GM18951 (cell line): Measurements from ENCODE around the gene ARVCF.

Source experiments
- POLR2A ChIP-seq: IDR thresholded peaks from 4 replicates; pipeline ENCODE4 v1.6.1; 2011; ENCODE audit warnings: mild to moderate bottlenecking; ENCODE audit not compliant: insufficient read length, insufficient read depth; ENCODE audit errors: extremely low read depth
- in situ Hi-C: fragments of 300-500 bp; cut with MboI; formaldehyde crosslinking; loops from one replicate; pipeline ENCODE4 v1.12.0; 2022; ENCODE audit warnings: low sequenced_read_pairs, mixed read lengths, inconsistent platforms; ENCODE audit not compliant: unreplicated experiment

ARVCF gene

GRCh38 chr22:20028855-20029549 lies 12.4 kb upstream of the ARVCF start:
- TF ChIP-seq POLR2A: no peak
- in situ Hi-C loops: no loop called here

- no peak for TF ChIP-seq POLR2A
- in situ Hi-C loops: no loop called here
Observed at GRCh38 chr22:20027966-20028854, 11.6 kb upstream of the ARVCF start.

- in situ Hi-C loops: no loop called here
- TF ChIP-seq POLR2A: no peak
Observed at GRCh38 chr22:20026996-20027601, 10.5 kb upstream of the ARVCF start.

- no peak for TF ChIP-seq POLR2A
- in situ Hi-C loops: no loop called here
Observed at GRCh38 chr22:20026204-20026908, 9.7 kb upstream of the ARVCF start.

- no peak for TF ChIP-seq POLR2A
- in situ Hi-C loops: no loop called here
Observed at GRCh38 chr22:20025401-20026203, 9.0 kb upstream of the ARVCF start.

GRCh38 chr22:20024650-20025397 lies 8.2 kb upstream of the ARVCF start:
- TF ChIP-seq POLR2A: no peak
- in situ Hi-C loops: no loop called here

GRCh38 chr22:20024225-20024624 lies 7.6 kb upstream of the ARVCF start:
- in situ Hi-C loops: no loop called here
- TF ChIP-seq POLR2A: no peak

- no peak for TF ChIP-seq POLR2A
- in situ Hi-C loops: no loop called here
Observed at GRCh38 chr22:20022978-20023613, 6.5 kb upstream of the ARVCF start.

GRCh38 chr22:20022231-20022977 lies 5.8 kb upstream of the ARVCF start:
- TF ChIP-seq POLR2A: no peak
- in situ Hi-C loops: no loop called here

GRCh38 chr22:20021196-20022181 lies 4.9 kb upstream of the ARVCF start:
- no peak for TF ChIP-seq POLR2A
- in situ Hi-C loops: no loop called here
